Lower leg skin (tissue), 4 donors: Measurements from ENCODE around the gene NUAK1. TPM values are rescaled to one million over a fixed set of nuclear protein-coding genes. Genes with fewer than 3 reads are reported as not detected.

ENCODE experiments used
- DNase-seq, 2 donors: peaks; one replicate each; pipeline ENCODE4 v3.0.0-alpha.2; 2019; ENCODE audit warnings: low spot score in 2 of 2
- H3K4me3 ChIP-seq: fragments of 200-600 bp; sonication (generic); 2 replicates; pipeline ENCODE4 v1.5.1; 2017; ENCODE audit warnings: mild to moderate bottlenecking, low read depth; ENCODE audit not compliant: poor library complexity, severe bottlenecking
- POLR2A ChIP-seq, 2 donors: fragments of 450-650 bp; IDR thresholded peaks; one replicate each; pipeline ENCODE4 v1.6.1; 2016 to 2017; ENCODE audit warnings: antibody characterized with exemption in 2 of 2, mild to moderate bottlenecking in 1 of 2, moderate library complexity in 1 of 2
- WGBS, 2 donors: methylation state at CpG; one replicate each; pipeline ENCODE4 v1.1.5; 2018; 5-methylcytosine and 5-hydroxymethylcytosine counted together
- intact Hi-C: fragments of 100-400 bp; cut with DNase I; formaldehyde crosslinking; loops from one replicate; pipeline ENCODE4 v1.15.0; 2023; ENCODE audit warnings: low total_unique reads
- total RNA-seq, 4 donors: library from RNA; depleted of rRNA; stranded (reverse); fragments of >200 nt; gene quantifications; one replicate each; pipeline ENCODE4 v1.1.0, GENCODE V29; 2016
- TF ChIP-seq, protein P1 (sequence below), 3 donors: fragments of 450-650 bp; IDR thresholded peaks; one replicate each; pipeline ENCODE4 v1.5.1; 2016; ENCODE audit warnings: antibody characterized with exemption in 3 of 3, mild to moderate bottlenecking in 3 of 3, moderate library complexity in 2 of 3

The NUAK1 gene
- total RNA-seq, 4 donors from 2014 or later, result 23.9 to 66.1 (median 42.3) TPM

DNA sequence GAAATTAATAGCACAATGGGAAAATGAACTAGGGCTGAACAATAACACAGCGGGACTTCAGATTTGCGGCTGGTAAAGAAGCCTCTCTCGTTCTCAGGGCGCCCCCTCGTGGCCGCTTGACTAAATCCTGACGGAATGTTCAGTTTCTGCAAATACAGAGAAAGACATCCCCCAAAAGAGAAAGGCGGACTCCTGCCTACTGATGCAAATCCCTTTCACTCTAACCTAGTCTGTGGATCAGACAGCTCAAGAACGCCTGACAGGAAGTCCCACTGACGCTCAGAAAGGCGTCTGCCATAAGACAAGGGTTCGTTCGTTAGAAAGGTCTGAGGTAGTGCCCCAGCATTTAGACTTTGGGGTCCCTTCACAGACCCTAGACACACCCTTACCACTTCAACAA, 2.5 kb downstream of the NUAK1 start:
- intact Hi-C loops, result loop anchor here (5.0 to 10.0 kb wide), 2 partner anchors 431 to 714 kb away; no protein-coding TSS in a partner anchor
- peak; percentile 91 to 99 for DNase-seq
- WGBS, 2 donors, result 1% methylated on average over 13 of the region's 13 CpGs
- H3K4me3 ChIP-seq, result peak overlapping the region; percentile 18
- TF ChIP-seq POLR2A (IDR thresholded peaks at IDR 0.05), result no peak
- TF ChIP-seq, protein P1, sequence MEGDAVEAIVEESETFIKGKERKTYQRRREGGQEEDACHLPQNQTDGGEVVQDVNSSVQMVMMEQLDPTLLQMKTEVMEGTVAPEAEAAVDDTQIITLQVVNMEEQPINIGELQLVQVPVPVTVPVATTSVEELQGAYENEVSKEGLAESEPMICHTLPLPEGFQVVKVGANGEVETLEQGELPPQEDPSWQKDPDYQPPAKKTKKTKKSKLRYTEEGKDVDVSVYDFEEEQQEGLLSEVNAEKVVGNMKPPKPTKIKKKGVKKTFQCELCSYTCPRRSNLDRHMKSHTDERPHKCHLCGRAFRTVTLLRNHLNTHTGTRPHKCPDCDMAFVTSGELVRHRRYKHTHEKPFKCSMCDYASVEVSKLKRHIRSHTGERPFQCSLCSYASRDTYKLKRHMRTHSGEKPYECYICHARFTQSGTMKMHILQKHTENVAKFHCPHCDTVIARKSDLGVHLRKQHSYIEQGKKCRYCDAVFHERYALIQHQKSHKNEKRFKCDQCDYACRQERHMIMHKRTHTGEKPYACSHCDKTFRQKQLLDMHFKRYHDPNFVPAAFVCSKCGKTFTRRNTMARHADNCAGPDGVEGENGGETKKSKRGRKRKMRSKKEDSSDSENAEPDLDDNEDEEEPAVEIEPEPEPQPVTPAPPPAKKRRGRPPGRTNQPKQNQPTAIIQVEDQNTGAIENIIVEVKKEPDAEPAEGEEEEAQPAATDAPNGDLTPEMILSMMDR (IDR thresholded peaks at IDR 0.05), result peak in 1 of 3 donors; percentile 67

DNA sequence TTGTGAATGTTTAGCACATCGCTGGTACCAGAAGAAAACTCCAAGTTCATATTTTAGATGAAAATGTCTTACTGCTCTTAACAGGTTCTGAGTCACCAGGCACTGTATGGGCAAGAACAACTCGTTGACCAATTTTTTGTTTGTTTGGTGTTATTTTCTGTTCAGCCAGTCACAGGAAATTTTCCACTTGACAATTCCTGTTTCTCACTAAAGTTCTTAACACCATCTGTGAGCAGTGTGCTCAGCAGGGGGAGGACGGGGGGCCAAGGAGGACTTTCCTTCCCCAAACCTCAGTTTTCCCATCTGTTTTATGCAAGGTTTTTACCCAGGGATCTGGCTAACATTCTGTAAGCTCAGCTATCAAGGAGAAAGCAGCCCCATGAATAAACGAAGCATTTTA, 3.0 kb downstream of the NUAK1 start:
- no peak for DNase-seq
- intact Hi-C loops, result loop anchor here (5.0 to 10.0 kb wide), 2 partner anchors 431 to 713 kb away; no protein-coding TSS in a partner anchor
- no peak overlapping the region for H3K4me3 ChIP-seq
- 14 to 15% methylated on average over 4 of the region's 4 CpGs for WGBS, 2 donors
- TF ChIP-seq POLR2A (IDR thresholded peaks at IDR 0.05), result no peak
- TF ChIP-seq, protein P1 (IDR thresholded peaks at IDR 0.05), result no peak

DNA sequence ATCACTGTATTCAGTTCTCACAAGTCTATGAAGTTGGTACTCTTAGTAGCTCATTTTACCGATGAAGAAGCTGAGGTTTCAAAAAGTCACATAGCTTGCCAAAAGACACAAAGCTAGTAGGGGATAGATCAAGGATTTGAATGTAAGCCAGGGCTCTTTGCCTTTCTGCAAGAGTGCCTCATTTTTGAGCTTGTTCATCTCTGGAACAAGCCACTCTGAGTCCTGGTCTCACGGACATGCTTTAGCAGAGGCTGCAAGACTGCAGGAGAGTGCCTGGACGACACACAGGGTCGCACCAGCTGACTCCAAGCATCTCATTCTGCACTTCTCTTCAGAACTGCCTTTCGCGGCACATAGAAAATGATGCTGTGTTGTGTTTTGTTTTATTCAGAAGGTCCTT, 3.7 kb downstream of the NUAK1 start:
- WGBS, 2 donors, result 40 to 44% methylated on average over 6 of the region's 6 CpGs
- no peak overlapping the region for H3K4me3 ChIP-seq
- no peak for DNase-seq
- no peak for TF ChIP-seq POLR2A (IDR thresholded peaks at IDR 0.05)
- TF ChIP-seq, protein P1 (IDR thresholded peaks at IDR 0.05), result no peak
- intact Hi-C loops, result loop anchor here (5.0 to 10.0 kb wide), 2 partner anchors 430 to 713 kb away; no protein-coding TSS in a partner anchor

DNA sequence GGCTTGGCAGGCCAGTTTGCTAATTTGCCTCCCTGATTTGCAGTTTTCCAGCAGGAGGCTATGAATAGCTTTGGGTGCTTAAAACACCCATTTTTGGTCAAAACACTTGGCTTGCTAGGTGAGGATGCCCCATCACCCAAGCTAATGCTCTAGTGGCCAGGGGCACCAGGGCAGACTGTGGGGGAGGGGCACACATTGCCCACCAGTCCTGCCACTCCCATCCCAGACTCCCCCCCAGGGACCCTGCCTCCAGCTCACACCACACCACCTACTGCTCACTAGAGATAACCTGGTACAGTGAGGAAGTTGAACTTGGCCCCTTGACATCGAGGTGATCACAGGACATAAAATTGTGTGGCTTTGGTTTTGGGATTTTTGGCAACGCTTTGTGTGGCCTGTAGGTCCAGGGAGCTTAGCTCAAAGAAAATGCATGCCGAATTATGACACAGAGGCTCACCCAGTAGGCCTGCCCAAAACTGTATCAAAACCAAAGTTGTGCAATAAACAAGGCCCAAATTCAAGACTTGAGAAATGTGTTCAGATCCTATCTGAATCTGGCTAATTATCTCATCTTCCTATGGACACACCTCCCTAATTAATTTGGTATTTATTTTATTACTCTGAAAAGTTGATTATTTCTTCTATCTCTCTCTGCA, 4.3 kb downstream of the NUAK1 start:
- H3K4me3 ChIP-seq, result no peak overlapping the region
- no peak for DNase-seq
- 18 to 35% methylated on average over 3 of the region's 3 CpGs for WGBS, 2 donors
- TF ChIP-seq, protein P1 (IDR thresholded peaks at IDR 0.05), result no peak
- TF ChIP-seq POLR2A (IDR thresholded peaks at IDR 0.05), result no peak
- intact Hi-C loops, result loop anchor here (10.0 kb wide), 1 partner anchor 430 kb away; no protein-coding TSS in a partner anchor

DNA sequence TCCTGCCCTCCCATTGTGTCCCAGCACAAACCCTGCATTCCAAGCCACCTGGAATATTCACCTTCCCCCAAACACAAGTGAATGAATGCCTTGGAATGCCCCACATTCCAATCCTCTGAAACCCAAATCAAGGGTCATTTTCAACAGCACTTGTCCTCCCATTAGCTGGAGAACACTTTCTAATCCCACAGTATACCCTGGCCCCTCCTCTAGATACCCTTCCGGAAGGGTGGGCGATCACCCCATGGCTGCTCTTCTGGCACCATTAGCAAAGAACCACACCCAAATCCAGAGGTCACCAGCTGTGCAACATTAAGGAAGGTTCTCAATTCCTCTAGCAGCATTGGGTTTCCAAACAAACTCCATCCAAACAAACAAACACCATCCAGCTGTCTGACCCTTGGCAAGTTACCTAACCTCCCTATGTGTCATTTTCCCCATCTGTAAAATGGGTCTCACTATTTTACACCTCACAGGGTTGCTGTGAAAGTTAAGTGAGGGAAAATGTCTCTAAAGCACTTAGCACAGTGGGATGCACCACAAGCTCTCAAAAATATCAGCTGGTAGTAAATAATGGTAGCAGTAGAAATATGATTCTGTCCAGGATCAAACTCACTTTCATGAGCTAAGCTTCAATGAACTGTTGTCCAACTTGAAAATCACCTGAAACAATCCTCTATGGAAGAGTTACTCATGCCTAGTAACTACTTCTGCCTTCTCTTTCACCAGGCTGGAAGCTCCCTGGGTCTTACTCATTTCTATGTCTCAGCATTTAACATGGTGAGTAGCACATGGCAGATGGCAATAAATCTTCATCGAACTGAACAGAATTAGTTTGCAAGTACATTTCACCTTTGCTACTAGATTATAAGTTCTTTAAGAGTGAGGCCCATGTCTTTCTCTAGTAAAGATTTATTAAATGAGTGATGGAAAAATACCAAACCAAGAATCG, 5.3 kb downstream of the NUAK1 start:
- no peak for TF ChIP-seq POLR2A (IDR thresholded peaks at IDR 0.05)
- TF ChIP-seq, protein P1 (IDR thresholded peaks at IDR 0.05), result no peak

More for the DNA sequence above, 5.3 kb downstream of the NUAK1 start:
- WGBS, 2 donors, result 49 to 63% methylated on average over 4 of the region's 4 CpGs
- H3K4me3 ChIP-seq, result no peak overlapping the region
- DNase-seq, result no peak
- intact Hi-C loops, result loop anchor here (10.0 kb wide), 1 partner anchor 429 kb away; no protein-coding TSS in a partner anchor
